ENCODE measurements around the gene GSTP1.
"Not testable (repeated sequence)": the region's sequence is repeated elsewhere in the genome, so short reads cannot be mapped to it uniquely, and the experiment has no call there.

Gene GSTP1

DNA sequence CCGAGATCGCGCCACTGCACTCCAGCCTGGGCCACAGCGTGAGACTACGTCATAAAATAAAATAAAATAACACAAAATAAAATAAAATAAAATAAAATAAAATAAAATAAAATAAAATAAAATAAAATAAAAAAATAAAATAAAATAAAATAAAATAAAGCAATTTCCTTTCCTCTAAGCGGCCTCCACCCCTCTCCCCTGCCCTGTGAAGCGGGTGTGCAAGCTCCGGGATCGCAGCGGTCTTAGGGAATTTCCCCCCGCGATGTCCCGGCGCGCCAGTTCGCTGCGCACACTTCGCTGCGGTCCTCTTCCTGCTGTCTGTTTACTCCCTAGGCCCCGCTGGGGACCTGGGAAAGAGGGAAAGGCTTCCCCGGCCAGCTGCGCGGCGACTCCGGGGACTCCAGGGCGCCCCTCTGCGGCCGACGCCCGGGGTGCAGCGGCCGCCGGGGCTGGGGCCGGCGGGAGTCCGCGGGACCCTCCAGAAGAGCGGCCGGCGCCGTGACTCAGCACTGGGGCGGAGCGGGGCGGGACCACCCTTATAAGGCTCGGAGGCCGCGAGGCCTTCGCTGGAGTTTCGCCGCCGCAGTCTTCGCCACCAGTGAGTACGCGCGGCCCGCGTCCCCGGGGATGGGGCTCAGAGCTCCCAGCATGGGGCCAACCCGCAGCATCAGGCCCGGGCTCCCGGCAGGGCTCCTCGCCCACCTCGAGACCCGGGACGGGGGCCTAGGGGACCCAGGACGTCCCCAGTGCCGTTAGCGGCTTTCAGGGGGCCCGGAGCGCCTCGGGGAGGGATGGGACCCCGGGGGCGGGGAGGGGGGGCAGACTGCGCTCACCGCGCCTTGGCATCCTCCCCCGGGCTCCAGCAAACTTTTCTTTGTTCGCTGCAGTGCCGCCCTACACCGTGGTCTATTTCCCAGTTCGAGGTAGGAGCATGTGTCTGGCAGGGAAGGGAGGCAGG lies at the start of gene GSTP1:
TSS of gene GSTP1 (plus strand) at position 566 of the 958 bp plus-strand sequence. CDS start at position 598, 32 bp downstream.
- no peak for DNase-seq

DNA sequence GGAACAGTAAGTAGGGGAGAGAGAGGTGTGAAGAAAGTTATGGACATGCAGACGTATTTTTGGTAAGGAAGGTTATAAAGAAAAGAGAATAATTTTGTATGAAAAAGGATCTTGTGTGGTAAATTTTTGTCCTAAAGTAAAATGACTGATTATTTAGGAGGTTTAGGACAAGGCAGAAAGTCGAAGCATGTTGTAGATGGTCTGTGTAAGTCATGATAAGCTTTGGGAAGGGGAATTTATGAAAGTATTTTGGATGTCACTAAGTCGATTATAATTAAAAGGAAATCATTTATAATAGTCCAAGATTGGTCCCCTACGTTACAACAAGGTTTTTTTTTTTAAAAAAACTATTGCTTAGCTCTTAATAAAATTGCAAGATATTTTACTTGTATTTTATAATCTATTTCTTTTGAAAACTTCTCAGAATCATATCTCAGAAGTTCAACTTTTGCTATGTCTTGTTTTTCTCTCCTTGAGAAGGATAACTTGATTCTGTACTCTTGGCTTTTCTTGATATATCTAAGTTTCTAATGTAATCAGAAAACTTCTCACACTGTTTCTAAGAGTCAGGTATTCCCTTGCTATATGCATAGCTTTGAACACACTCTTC lies 49.4 kb upstream of the GSTP1 start:
- DNase-seq, result no peak

DNA sequence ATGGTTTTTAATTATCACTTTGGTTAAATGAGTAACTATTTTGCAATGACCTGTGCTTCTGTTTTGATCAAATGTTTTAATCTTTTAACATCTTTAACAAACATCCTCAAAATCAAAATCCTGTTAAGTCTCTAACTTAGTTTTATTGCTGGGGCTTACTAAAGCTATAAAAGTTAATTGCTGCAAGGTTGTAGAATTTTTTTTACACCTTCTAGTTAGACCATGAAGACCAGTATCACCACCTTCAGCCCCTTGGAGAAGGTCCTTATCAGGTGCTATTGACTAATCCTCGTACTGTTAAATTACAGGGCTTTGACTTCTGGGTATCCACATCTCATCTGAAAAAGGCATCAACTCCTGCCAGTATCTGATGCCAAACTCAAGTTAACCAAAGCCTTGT lies 48.1 kb upstream of the GSTP1 start:
- DNase-seq, result no peak

DNA sequence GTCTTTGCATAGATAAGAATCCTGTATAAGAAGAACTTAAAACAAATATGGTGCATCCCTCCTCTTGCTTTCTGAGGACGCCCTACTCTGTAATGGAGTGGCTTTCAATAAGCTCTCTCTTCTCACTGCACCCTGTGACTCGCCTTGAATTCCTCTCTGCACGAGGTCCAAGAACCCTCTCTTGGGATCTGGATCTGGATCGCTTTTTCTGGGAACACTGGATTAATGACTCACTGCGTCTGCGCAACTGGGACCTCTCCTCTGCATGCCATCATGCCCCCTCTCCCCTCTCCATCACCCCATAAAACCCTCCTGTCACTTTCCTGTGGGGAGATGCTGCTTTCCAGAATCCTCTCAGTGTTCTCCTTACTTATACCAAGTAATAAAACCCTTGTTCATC lies 45.3 kb upstream of the GSTP1 start:
- DNase-seq, result no peak

DNA sequence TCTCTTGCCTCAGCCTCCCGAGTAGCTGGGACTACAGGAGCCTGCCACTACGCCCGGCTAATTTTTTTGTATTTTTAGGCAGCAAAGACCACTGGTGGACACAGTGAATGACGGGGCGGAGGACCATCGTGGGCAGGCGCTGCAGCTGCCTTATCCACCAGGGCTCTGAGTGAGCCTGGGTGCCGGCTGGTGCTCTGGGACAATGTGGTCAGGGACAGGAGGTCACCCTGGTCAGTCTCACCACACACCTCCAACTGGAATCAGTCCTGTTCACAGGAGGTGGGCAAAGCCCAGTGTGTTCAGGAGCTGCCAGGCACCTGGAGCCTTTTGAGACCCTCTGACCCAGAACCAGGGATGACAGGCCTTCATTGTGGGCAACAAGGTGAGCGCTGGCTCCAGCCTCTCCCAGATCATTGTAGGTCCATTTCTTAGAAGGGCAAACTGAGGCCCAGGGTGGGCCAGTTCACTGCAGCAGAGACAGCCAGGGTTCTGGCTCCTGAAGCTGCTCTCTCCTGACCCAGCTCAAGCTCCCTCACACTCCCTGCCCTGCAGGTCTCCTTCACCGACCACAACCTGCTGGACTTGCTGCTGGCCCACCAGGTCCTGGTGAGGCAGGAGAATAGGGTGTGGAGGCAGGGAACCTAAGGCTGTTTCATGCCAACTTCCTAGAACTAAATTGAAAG lies 44.6 kb upstream of the GSTP1 start:
- no peak for DNase-seq

DNA sequence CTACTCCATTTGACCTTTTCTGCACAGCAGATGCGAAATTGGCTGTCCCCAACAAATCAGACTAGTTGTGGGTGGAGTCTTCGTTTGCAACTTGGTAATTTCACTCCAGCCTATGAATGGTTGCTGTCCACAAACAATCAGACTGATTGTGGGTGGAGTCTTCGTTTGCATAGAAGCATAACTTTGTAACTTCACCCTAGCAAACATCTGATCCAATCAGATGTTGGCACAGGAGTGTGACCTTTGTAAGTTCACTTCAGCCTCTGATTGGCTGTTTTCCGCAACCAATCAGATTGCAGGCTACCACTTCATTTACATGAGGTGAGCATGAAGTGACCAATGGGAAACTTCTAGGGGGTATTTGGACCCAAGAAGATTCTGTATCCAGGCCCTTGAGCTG lies 44.1 kb upstream of the GSTP1 start:
- no peak for DNase-seq

DNA sequence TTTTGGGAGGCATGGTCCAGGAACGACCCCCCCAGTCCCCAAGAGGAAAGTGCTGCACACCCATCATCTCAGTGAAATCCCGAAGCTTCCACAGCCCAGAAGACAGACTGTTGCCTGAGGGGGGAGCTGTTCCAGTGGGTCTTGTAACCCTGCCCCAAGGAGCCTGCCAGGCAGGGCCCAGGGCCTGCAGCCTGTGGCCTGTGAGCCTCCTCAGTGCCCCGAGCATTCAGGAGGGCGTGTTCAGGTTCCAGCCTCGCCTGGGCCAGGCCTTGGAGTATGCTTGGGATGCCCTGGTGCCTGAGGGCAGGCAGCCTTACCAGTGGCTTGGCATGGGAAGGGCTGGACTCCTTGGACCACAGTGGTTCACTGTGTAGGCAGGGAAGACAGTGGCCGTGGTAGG lies 42.4 kb upstream of the GSTP1 start:
- DNase-seq, result no peak

DNA sequence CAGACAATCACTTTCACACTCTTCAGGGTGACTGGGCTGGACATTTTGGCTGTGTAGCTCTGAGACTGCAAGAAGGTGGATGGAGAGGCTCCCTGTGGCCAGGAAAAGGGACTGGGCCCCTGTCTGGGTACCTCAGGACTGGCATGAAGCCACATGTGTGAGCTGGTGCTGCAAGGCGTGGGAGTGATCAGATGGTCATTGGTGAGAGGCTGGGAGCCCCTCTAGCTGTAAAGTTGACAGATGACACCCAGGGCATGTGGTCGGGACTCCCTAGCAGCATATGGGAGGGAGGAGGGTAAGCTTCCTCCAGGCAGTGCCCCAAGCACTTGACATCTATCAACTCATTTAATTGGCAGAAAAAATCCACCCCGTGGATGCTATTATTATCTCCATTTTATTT lies 41.4 kb upstream of the GSTP1 start:
- DNase-seq, result no peak

DNA sequence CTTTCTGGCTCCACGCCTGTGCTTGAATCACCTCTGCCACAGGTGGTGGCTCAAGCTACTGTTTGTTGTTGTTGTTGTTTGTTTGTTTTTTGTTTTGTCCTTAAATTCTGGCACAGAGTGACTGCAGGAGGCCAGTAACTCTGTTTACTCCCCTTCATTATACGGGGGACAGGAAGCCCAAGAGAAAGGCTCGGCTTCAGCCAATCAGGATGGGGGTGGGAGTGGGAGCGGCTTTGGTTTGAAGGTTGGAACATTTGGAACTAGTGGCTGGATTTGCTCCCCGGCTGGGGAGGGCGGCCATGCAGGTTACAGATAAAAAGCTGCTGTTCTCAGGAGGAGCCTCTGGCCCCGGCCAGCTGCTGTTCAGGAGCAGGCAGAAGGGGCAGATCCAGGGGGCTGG lies 40.6 kb upstream of the GSTP1 start:
- DNase-seq, result no peak

DNA sequence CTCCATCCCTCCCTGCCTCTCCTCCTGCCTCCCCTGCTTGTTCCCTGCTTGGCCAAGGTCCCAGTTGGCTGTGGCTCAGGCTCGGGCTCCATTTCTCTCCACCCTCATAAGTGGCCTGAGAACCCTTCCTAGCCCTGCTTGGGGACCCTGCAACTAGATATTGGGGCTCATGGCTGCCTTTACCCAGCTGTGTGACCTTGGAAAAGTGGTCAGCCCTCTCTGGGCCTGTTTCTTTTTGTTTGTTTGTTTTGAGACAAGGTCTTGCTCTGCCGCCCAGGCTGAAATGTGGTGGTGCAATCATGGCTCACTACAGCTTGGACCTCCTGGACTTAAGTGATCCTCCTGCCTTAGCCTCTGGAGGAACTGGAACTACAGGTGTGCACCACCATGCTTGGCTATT lies 40.0 kb upstream of the GSTP1 start:
- no peak for DNase-seq

DNA sequence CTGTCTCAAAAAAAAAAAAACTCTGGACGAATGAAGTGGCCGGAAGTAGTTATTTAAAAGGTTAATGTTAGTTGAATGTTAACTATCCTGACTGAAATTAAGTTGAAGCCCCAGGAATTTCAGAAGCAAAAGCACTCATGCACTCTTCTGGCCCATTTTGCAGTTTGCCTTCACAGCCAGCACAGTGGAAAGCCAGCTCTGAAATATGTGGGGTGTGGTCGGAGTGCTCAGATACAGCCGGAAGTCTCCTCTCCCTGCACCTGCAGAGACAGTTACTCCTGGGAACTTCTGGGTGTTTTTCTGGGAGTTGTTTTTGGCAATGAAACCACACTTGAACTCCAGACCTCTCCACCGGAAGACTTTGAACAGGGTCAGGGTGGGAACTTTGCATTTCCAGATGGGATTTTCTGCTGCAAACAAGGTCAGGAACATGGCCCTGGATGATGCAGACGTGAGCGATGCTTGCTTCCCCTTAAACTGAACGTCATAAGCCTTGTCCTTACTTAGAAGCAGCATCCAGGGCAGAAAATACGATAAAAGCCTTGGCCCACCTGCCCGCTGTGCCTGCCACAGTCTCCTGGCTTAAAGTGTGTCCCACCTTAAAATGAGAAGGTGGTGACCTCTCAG lies 38.9 kb upstream of the GSTP1 start:
- DNase-seq, result no peak

DNA sequence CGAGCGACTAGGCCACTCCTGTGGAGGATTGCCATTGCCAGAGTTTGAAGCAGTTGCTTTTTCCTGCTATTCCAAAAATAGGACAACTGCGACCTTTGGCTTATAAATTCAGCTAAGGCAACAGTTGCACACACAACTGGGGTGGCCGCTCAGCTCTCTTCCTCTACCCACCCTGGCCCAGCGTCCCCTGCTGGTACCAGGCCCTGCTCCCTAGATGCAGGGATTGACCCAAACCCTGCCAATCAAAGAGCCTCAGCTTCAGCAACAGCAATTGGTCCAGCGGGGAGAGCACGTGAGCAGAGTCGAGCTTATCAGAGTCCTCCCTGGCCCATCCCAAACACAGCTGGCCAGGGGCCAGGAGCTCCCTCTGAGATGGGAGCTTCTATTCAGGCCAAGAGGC lies 38.3 kb upstream of the GSTP1 start:
- DNase-seq, result no peak

DNA sequence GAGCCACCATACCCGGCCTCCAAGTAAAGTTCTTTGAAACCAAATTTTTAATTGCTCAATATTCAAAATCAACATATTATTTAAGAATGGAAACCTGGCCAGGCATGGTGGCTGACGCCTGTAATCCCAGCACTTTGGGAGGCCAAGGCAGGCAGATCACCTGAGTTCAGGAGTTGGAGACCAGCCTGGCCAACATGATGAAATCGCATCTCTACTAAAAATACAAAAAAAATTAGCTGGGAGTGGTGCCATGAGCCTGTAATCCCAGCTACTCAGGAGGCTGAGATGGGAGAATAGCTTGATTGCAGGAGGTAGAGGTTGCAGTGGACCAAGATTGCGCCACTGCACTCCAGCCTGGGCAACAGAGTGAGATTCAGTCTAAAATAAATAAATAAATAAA lies 35.5 kb upstream of the GSTP1 start:
- DNase-seq, result not testable (repeated sequence)

DNA sequence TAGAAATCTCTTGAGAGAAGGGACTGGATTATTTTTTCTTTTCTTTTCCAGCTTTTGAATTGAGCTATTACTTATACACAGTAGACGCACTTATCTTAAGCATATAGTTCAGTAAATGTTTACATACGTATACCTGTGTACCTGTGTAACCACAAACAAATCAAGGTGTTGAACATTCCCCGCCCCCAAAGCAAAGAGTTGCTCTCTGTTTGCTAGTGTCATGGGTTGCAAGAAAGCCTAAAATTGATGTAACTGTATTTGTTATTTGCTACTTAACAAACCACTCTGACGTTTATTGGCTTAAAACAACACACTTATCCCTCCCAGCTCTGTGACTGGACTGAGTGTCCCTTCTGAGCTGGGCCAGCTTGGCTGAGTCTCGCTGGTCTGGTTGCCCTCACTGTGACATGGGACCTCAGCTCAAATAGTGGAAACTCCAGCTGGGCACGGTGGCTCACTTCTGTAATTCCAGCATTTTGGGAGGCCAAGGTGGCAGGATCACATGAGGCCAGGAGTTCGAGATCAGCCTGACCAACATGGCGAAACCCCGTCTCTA lies 35.0 kb upstream of the GSTP1 start:
- DNase-seq, result no peak

DNA sequence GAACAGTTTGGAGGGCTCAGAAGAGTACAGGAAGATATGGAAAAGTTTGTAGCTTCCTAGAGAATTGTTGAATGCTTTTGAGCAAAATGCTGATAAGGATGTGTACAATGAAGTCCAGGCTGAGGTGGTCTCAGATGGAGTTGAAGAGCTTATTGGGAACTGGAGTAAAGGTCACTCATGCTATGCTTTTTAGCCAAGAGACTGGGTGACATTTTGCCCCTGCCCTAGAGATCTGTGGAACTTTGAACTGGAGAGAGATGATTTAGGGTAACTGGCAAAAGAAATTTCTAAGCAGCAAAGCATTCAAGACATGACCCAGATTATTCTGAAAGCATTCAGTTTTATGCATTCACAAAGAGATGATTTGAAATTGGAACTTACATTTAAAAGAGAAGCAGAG lies 32.5 kb upstream of the GSTP1 start:
- DNase-seq, result no peak

DNA sequence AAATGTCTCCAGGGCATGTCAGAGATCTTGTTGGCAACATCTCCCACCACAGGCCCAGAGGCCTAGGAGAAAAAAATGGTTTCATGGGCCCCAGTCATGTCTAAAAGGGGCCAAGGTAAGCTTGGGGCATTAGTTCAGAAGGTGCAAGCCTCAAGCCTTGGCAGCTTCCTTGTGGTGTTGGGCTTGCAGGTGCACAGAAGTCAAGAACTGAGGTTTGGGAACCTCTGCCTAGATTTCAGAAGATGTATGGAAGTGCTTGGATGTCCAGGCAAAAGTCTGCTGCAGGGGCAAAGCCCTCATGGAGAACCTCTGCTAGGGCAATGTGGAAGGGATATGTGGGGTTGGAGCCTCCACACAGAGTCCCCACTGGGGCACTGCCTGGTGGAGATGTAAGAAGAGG lies 31.9 kb upstream of the GSTP1 start:
- DNase-seq, result not testable (repeated sequence)

DNA sequence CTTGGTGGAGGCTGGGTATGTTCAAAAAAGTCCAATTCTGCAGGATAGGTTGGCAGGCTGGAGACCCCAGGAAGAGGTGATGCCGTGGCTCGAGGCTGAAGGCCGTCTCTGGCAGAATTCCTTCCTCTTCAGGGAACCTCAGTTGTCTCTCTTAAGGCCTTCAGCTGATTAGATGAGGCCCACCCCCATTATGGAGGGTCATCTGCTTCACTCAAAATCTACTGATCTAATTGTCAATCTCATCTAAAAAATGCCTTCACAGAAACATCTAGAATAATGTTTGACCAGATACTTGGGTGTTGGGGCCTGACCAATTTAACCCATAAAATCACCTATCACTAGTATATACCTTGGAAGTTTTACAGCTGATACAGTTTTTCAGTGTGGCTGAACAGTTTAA lies 27.4 kb upstream of the GSTP1 start:
- DNase-seq, result no peak

DNA sequence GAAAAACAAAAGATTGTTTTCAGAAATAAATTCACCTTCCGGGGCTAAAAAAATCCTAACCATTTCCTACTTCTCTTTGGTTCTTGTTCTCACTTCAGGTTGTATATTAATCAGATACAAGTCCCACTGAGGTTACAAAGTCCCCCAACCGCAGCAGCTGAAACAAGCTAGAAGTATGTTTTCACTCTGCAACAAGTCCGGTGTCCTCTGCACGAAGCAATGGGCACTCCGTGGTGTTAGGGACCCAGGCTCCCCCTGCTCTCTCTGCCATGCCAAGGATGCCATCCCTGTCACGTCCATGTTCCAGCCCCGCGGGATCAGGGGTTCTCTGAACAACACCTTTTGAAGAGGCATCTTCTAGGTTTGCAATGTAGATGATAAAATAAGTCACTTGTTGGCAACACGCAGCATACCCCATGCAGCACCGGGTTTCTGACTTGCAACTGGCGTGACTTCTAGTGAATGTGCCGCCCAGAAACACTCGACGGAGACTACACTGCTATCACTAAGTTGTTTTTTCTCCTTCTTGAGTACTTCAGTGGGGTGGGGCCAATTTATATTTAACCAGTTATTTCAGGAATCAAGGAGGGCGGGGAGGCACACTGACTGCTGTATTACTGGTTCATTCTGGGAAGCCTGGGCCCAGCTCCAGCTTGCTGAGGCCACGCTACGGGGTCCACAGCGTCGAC lies 25.4 kb upstream of the GSTP1 start:
- no peak for DNase-seq

DNA sequence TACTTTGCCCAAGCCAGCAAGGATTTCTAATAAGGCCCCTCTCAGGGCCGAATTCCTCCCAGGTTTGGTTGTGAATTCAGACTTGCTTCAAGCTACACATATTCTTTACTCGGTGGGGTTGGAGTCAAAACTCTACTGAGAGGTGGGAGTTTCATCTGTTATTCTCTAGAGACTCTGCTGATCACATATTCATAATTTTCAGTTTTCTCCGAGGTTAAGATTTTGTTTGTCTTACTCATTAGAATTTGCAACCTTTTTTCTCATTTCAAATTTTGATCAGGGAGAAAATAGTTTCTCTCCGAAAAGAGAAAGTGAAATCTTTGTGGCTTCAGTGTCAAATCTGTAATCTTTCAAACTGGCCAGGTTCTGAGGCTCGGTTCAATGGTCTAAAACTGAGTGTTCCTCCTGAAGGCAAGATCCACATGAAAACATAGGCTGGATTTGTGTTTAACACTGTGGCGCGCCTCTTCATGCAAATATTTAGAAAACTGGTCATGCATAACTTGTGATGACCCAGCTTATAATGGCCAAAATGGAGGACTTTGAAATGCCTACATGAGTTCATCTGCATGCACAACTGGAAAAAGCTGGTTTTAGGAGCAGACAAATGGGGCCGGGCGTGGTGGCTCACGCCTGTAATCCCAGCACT lies 21.5 kb upstream of the GSTP1 start:
- DNase-seq, result no peak

DNA sequence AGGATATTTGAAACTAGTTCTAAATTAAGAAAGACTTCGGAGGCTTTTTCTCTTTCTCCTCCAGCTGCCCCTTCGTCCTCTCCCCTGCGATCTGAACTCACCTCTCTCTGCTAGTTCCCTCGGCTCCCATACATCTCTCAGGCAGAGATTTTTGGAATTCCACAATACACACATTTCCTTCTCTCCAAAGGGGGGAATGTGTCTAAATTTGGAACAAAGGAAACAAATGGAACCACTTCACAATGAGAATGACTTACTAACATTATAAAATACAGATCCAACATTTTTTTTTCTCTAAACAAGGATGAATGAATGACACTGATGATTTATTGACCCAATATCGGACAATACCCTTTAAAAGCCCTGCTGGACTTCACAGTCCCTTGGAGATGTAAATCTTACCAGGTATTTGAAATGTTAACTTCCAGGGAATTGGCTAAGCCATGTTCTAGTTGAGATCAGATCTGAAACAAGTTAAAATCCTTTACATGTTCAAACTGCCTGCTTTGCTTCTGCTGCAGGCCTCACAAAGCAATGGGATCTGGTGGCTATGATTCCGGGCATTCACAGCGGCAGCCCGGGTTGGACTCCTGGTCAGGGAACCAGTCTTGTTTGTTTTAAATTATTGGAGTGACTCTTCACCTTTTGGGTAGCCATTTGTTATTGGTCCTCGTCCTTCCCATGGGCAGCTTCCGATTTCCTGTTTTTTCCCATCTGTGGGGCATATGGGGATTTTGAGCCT lies 20.5 kb upstream of the GSTP1 start:
- no peak for DNase-seq

DNA sequence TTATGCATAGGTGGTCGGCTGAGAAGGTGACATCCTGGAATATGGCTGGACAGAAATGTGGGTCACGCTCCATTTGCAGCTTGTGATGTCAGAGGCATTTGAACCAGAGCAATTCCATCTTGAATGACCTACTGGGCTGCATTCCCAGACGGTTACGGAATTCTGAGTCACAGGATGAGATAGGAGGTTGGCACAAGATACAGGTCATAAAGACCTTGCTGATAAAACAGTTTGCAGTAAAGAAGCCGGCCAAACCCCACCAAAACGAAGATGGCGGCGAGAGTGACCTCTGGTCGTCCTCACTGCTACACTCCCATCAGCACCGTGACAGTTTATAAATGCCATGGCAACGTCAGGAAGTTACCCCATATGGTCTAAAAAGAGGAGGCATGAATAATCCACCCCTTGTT lies 19.9 kb upstream of the GSTP1 start:
- DNase-seq, result not testable (repeated sequence)

Measured in NCI-H2171 (cell line).